SK-N-MC (cell line): ENCODE measurements around the gene PPP1R7.

Source experiments
- EZH2 ChIP-seq: fragments of 200-600 bp; sonication (generic); IDR thresholded peaks from one replicate; pipeline ENCODE4 v1.6.1; 2017; ENCODE audit warnings: antibody characterized with exemption
- POLR2AphosphoS5 ChIP-seq: IDR thresholded peaks from 2 replicates; pipeline ENCODE4 v1.6.1; 2012; ENCODE audit warnings: mild to moderate bottlenecking, low read depth, low read length, borderline replicate concordance

DNA sequence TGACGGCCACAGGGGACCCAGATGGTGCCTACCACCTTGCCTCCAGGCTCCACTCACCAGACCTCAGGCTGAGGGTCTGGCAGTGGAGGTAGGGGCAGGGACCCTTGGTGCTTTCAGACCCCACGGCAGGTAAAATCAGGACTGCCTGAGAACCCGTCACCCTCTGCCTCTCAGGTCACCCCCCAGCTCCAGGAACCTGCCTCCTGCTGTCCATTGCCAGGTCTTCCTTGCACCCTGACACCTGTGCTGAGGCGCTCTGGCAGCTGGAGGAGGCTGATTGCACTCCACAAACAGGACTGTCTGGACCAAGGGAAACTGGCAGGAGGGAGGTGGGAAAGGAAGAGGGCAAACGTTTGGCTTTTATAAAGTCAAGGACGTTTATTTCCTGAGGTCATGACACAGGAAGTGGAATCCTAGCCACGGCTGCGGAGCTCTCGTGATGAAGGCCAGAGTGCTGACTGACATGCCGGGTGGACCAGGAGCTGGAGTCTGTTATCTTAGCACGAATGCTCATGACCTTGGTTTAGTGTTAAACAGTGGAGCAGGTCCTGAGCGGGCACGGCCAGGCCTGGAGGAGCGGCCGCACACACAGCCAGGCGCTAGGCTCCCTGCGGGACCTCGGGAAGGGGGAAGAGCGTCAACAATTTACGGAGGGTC is 78.7 kb downstream of the PPP1R7 start:
- TF ChIP-seq EZH2 = no peak
- TF ChIP-seq POLR2AphosphoS5 = no peak
